Measurements from ENCODE around the gene HS1BP3.

The HS1BP3 gene

DNA sequence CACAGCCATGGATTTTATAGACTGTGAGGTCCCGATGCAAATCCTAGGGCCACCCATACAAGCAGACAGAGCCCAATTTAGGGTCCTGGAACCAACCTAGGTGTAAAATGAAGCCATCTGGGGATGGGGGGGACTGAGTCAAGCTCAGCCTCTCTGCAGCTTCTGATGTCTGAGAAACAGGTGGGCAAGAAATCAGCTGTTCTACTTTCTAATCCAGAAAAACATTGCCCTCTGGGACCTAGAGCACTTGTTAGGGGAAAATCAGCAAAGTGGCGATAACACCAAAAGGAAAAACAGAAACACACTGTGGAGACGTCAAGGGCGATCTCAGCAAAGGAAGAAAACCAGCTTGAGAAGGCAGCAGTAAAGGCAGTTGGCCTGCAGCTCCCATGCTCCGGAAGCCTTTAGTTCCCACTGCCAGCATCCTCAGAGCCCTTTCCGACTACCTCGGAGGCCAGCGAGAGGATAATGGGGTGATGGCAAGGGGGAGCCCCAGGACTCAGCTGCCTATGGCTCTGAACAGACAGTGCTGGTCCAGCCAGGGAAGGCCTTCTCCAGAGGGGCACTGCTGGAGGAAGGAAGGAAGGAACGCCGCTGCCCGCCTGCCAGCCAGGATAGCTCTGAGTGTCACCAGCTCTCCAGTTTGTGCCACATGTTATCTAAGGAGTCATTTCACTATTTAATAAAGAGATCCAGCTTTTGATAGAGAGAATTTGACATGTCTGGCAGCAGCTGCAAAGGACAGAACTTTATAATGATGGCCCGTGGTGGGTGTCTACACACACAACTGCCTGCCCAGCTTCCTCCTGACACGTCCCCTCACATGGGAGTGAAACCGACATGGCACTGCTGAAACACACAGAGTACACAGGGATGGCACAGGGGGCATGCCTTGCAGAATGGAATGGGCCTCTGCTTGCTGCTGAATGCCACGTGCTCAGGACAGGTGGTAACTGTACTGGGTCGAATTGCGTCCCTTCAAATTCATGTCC, 37.7 kb downstream of the HS1BP3 start:
- TF ChIP-seq, protein P1, sequence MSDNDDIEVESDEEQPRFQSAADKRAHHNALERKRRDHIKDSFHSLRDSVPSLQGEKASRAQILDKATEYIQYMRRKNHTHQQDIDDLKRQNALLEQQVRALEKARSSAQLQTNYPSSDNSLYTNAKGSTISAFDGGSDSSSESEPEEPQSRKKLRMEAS (IDR thresholded peaks at IDR 0.05) = peak; percentile 77; the same call in 1 of the 2 replicates
- TF ChIP-seq FOXM1 (IDR thresholded peaks at IDR 0.05; ENCODE audit: borderline replicate concordance, low read depth) (no peak), CEBPB (IDR thresholded peaks at IDR 0.05) (no peak)
- TF ChIP-seq, protein P2, sequence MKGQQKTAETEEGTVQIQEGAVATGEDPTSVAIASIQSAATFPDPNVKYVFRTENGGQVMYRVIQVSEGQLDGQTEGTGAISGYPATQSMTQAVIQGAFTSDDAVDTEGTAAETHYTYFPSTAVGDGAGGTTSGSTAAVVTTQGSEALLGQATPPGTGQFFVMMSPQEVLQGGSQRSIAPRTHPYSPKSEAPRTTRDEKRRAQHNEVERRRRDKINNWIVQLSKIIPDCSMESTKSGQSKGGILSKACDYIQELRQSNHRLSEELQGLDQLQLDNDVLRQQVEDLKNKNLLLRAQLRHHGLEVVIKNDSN (IDR thresholded peaks at IDR 0.05) = peak; percentile 30; the same call in 1 of the 2 replicates

DNA sequence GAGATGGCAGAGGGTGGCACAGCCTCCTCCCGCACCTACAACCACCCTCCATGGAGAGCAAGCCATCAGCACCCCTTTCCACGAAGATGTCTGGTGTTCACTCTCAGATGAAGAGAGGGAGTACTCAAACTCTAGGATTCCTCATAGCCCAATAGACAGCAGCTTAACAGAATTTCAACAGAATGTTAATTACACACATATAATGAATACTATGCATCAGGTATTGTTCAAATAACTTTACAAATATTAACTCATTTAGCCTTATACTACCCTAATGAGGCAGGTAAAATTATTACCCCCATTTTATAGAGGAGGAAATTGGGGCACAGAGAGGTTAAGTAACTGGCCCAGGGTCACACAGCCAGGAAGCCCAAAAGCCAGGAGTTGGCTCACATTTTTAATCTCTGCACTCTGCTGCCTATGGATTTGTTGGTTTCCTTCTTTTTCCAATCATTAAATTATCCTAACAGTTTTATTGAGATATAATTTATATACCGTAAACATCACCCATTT, 39.0 kb downstream of the HS1BP3 start:
- TF ChIP-seq, protein P3, sequence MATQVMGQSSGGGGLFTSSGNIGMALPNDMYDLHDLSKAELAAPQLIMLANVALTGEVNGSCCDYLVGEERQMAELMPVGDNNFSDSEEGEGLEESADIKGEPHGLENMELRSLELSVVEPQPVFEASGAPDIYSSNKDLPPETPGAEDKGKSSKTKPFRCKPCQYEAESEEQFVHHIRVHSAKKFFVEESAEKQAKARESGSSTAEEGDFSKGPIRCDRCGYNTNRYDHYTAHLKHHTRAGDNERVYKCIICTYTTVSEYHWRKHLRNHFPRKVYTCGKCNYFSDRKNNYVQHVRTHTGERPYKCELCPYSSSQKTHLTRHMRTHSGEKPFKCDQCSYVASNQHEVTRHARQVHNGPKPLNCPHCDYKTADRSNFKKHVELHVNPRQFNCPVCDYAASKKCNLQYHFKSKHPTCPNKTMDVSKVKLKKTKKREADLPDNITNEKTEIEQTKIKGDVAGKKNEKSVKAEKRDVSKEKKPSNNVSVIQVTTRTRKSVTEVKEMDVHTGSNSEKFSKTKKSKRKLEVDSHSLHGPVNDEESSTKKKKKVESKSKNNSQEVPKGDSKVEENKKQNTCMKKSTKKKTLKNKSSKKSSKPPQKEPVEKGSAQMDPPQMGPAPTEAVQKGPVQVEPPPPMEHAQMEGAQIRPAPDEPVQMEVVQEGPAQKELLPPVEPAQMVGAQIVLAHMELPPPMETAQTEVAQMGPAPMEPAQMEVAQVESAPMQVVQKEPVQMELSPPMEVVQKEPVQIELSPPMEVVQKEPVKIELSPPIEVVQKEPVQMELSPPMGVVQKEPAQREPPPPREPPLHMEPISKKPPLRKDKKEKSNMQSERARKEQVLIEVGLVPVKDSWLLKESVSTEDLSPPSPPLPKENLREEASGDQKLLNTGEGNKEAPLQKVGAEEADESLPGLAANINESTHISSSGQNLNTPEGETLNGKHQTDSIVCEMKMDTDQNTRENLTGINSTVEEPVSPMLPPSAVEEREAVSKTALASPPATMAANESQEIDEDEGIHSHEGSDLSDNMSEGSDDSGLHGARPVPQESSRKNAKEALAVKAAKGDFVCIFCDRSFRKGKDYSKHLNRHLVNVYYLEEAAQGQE (IDR thresholded peaks at IDR 0.05; ENCODE audit: low read depth) = no peak
- TF ChIP-seq, protein P1 (IDR thresholded peaks at IDR 0.05) = no peak
- no peak for TF ChIP-seq RAD21 (IDR thresholded peaks at IDR 0.05; ENCODE audit: low read depth)
- TF ChIP-seq CREB1 (IDR thresholded peaks at IDR 0.05; ENCODE audit: low read depth) = no peak
- TF ChIP-seq EP300 (IDR thresholded peaks at IDR 0.05; ENCODE audit: borderline replicate concordance) = no peak
- TF ChIP-seq TEAD4 (IDR thresholded peaks at IDR 0.05) = no peak
- TF ChIP-seq ZBTB7A (IDR thresholded peaks at IDR 0.05; ENCODE audit: low read depth) = no peak
- no peak for TF ChIP-seq FOXM1 (IDR thresholded peaks at IDR 0.05; ENCODE audit: borderline replicate concordance, low read depth)
- no peak for TF ChIP-seq NFIC (IDR thresholded peaks at IDR 0.05)
- TF ChIP-seq TCF12 (IDR thresholded peaks at IDR 0.05; ENCODE audit: low read depth) = no peak
- TF ChIP-seq EGR1 (IDR thresholded peaks at IDR 0.05) = no peak
- no peak for TF ChIP-seq CEBPB (IDR thresholded peaks at IDR 0.05)
- TF ChIP-seq TAF1 (IDR thresholded peaks at IDR 0.05; ENCODE audit: low read depth) = no peak
- no peak for TF ChIP-seq YY1 (IDR thresholded peaks at IDR 0.05; ENCODE audit: low read depth)

DNA sequence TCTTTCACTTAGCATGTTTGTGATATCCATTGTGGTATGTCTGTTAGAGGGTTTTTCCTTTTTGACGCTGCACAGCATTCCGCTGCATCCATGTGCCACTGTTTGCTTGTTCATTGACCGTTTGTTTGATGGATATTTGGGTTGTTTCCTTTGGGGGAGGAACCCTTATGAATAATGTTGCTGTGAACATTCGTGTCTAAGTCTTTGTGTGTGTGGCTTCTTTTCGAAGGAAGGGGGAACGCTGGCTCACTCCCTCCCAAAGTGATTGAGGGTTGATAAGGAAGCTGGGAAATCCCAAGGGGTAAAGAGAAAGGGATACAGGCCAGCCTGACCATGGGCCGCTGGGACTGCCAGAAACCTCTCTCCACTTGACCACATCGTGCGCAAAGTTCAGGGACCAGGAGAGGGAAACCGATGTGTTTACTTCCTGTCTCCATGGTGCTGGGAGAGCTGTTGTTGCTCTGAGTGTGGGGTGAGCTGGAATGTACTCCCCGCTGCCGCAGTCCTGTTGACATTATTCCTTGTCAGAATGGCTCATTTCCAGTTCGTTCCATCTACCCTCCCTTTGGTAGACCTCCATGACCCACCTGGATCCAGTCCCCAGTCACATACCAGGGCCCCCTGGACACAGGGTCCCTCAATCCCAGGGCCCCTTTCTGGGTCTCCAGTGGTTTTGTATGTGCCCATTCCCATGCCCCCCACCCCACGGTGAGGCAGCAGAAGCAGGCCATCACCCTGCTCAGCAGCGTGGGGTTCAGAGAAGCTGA, 39.6 kb downstream of the HS1BP3 start:
- TF ChIP-seq TAF1 (IDR thresholded peaks at IDR 0.05; ENCODE audit: low read depth) (no peak), TEAD4 (IDR thresholded peaks at IDR 0.05) (no peak), EP300 (IDR thresholded peaks at IDR 0.05; ENCODE audit: borderline replicate concordance) (no peak), ZBTB7A (IDR thresholded peaks at IDR 0.05; ENCODE audit: low read depth) (no peak), NFIC (IDR thresholded peaks at IDR 0.05) (no peak), FOXM1 (IDR thresholded peaks at IDR 0.05; ENCODE audit: borderline replicate concordance, low read depth) (no peak), YY1 (IDR thresholded peaks at IDR 0.05; ENCODE audit: low read depth) (no peak), EGR1 (IDR thresholded peaks at IDR 0.05) (no peak), RAD21 (IDR thresholded peaks at IDR 0.05; ENCODE audit: low read depth) (no peak), CREB1 (IDR thresholded peaks at IDR 0.05; ENCODE audit: low read depth) (no peak), CEBPB (IDR thresholded peaks at IDR 0.05) (no peak), TCF12 (IDR thresholded peaks at IDR 0.05; ENCODE audit: low read depth) (no peak)
- TF ChIP-seq, protein P2 (IDR thresholded peaks at IDR 0.05) = no peak
- TF ChIP-seq, protein P1 (IDR thresholded peaks at IDR 0.05) = no peak
- TF ChIP-seq, protein P3 (IDR thresholded peaks at IDR 0.05; ENCODE audit: low read depth) = no peak

DNA sequence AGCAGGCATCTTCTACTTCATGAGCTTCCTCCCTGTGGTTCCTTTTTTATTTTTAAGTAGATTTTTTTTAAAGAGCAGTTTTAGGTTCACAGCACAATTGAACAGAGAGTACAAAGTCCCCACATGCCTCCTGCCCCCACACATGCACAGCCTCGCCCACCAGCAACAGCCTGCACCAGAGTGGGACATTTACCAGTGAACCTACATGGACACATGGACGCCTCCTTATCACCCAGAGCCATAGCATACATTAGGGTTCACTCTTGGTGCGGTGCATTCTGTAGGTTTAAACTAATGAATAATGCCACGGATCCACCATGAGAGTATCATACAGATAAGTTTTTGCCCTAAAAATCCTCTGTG, 40.9 kb downstream of the HS1BP3 start:
- TF ChIP-seq RAD21 (IDR thresholded peaks at IDR 0.05; ENCODE audit: low read depth) (no peak), TEAD4 (IDR thresholded peaks at IDR 0.05) (no peak)
